Body of pancreas (tissue), 4 donors: Measurements from ENCODE around the gene SCTR. TPM values are rescaled to one million over a fixed set of nuclear protein-coding genes. Genes with fewer than 3 reads are reported as not detected.

Experiments used
- ATAC-seq: fragments of 150-250 bp; one replicate; pipeline ENCODE4 v1.9.1; 2016
- DNase-seq, 4 donors: peaks; one replicate each; pipeline ENCODE4 v3.0.0-alpha.2; 2019
- H3K27ac ChIP-seq, 4 donors: fragments of 200-600 bp; sonication (generic); 1 replicate in 3 of 4; 2 replicates in 1 of 4; pipeline versions ENCODE4 v1.5.1 to v1.6.1; 2016 to 2019; ENCODE audit warnings: mild to moderate bottlenecking in 1 of 4, mixed read lengths in 1 of 4, moderate library complexity in 1 of 4
- H3K27me3 ChIP-seq, 2 donors: fragments of 200-600 bp; sonication (generic); one replicate each; pipeline ENCODE4 v1.6.0; 2016; ENCODE audit warnings: mild to moderate bottlenecking in 1 of 2
- H3K36me3 ChIP-seq, 2 donors: fragments of 200-600 bp; sonication (generic); replicated peaks in 1 of 2; 2 replicates each; pipeline ENCODE4 v1.5.1; 2016; ENCODE audit warnings: low read depth in 2 of 2; ENCODE audit not compliant: insufficient read depth in 1 of 2
- H3K4me1 ChIP-seq: fragments of 200-600 bp; sonication (generic); one replicate; pipeline ENCODE4 v1.6.0; 2016
- H3K4me3 ChIP-seq, 2 donors: fragments of 200-600 bp; sonication (generic); 1 replicate in 1 of 2; 2 replicates in 1 of 2; pipeline ENCODE4 v1.5.1; 2016 to 2019
- H3K9me3 ChIP-seq, 3 donors: fragments of 200-600 bp; sonication (generic); 1 replicate in 2 of 3; 2 replicates in 1 of 3; pipeline ENCODE4 v1.5.1; 2016
- POLR2A ChIP-seq, 3 donors: fragments of 450-650 bp; IDR thresholded peaks; one replicate each; pipeline ENCODE4 v1.6.1; 2016; ENCODE audit warnings: antibody characterized with exemption in 3 of 3, mild to moderate bottlenecking in 2 of 3
- WGBS, 2 donors: methylation state at CpG; one replicate each; pipeline ENCODE4 v1.1.5; 2017; 5-methylcytosine and 5-hydroxymethylcytosine counted together
- intact Hi-C: fragments of 100-400 bp; cut with DNase I; formaldehyde crosslinking; loops from one replicate; pipeline ENCODE4 v1.15.1; 2023
- total RNA-seq, 2 donors: library from RNA; depleted of rRNA; stranded (reverse); fragments of >200 nt; gene quantifications; one replicate each; pipeline ENCODE4 v1.1.0, GENCODE V29; 2016
- TF ChIP-seq, protein P1 (sequence below), 7 experiments: fragments of 450-650 bp in 4 of 7; fragments of 200-600 bp in 3 of 7; sonication (generic) in 3 of 7; IDR thresholded peaks; one replicate each; pipeline ENCODE4 v1.5.1; 2016 to 2019; ENCODE audit warnings: antibody characterized with exemption in 7 of 7

The SCTR gene
- total RNA-seq, 2 donors from 2014 or later: 69.0 to 183 TPM

DNA sequence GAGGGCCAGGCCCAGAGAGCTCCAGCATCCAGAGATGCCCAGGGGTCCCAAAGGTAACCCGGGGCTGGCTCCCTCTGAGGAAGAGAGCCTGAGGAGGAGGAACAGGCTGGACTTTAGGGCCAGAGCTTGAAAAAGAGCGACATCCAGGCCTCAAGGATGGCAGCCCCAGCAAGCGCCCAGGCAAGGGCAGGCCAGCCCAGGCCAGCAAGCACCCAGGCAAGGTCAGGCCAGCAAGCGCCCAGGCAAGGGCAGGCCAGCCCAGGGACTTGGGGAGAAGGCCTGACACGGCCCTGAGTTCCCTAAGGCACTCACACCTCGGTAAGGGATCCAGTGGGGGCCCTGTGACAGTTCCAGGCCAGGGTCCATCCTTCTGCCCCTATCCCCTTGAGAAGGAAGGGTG, 127.1 kb downstream of the SCTR start:
- H3K27ac ChIP-seq: no peak overlapping the region
- H3K36me3 ChIP-seq: no peaks in the 10 kb centered on the region
- no peaks in the 10 kb centered on the region for H3K9me3 ChIP-seq
- intact Hi-C loops: no loop called here
- DNase-seq (no peak), ATAC-seq (no peak)
- peaks cover under 1% of the 10 kb centered on the region for H3K4me1 ChIP-seq
- H3K4me3 ChIP-seq: no peak overlapping the region
- 87 to 91% methylated on average over 5 to 6 of the region's 6 CpGs for WGBS, 2 donors
- TF ChIP-seq, protein P1, sequence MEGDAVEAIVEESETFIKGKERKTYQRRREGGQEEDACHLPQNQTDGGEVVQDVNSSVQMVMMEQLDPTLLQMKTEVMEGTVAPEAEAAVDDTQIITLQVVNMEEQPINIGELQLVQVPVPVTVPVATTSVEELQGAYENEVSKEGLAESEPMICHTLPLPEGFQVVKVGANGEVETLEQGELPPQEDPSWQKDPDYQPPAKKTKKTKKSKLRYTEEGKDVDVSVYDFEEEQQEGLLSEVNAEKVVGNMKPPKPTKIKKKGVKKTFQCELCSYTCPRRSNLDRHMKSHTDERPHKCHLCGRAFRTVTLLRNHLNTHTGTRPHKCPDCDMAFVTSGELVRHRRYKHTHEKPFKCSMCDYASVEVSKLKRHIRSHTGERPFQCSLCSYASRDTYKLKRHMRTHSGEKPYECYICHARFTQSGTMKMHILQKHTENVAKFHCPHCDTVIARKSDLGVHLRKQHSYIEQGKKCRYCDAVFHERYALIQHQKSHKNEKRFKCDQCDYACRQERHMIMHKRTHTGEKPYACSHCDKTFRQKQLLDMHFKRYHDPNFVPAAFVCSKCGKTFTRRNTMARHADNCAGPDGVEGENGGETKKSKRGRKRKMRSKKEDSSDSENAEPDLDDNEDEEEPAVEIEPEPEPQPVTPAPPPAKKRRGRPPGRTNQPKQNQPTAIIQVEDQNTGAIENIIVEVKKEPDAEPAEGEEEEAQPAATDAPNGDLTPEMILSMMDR (IDR thresholded peaks at IDR 0.05): no peak
- no peak for TF ChIP-seq POLR2A (IDR thresholded peaks at IDR 0.05)
- no peaks in the 10 kb centered on the region for H3K27me3 ChIP-seq

DNA sequence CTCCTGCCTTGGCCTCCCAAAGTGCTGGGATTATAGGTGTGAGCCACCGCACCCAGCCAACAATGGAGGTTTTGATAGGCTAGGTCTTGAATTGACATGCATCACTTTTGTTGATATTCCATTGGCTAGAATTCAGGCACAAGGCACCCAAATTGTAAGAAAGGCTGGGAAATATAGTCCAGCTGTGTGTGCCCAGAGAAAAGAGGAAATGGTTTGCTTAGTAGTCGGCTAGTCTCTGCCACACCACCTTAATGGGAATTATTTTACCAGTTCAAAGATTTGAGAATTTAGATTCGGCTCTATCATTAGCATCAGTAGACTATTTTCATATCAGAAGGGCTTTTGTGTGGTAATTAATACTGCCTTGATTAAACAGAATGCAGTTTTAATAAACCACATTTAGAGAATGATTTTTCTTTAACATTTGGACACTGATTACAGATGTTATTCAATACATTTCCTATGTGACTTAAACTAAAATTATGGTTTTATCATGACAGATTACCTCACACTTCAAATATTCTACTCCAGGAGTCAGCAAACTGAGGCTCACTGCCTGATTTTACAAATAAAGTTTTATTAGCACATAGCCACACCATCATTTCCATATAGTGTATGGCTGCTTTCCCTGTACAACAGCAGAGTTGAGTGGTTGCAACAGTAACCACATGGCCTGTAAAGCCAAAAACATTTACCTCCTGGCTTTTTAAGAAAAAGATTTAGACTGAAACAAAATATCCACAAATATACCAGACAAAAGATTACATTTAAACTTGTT, 130.1 kb downstream of the SCTR start:
- ATAC-seq: no peak
- 83 to 84% methylated on average over 3 of the region's 3 CpGs for WGBS, 2 donors

More for the DNA sequence above, 130.1 kb downstream of the SCTR start:
- intact Hi-C loops: no loop called here
- Histone ChIP-seq H3K27me3 (no peaks in the 10 kb centered on the region), H3K4me3 (no peak overlapping the region), H3K9me3 (no peaks in the 10 kb centered on the region), H3K27ac (no peak overlapping the region), H3K4me1 (peaks cover 11% of the 10 kb centered on the region), H3K36me3 (no peaks in the 10 kb centered on the region)
- TF ChIP-seq POLR2A (IDR thresholded peaks at IDR 0.05): no peak
- TF ChIP-seq, protein P1 (IDR thresholded peaks at IDR 0.05): no peak
- no peak for DNase-seq

Other genes with a start within 250 kb of the SCTR start
- gene C2orf76, start 157.6 kb downstream of the SCTR start, total RNA-seq: 10 to 100 TPM; 12.5 to 52.4 TPM
- gene DBI, start 157.5 kb downstream of the SCTR start, total RNA-seq: 10 to 100 TPM; 51.4 to 62.8 TPM
- gene TMEM37, start 92.6 kb downstream of the SCTR start, total RNA-seq: 10 to 100 TPM; 19.1 to 22.1 TPM
- gene CFAP221, start 20.0 kb upstream of the SCTR start, total RNA-seq: 10 to 100 TPM; 12.2 to 21.5 TPM
- gene TMEM177, start 154.7 kb upstream of the SCTR start, total RNA-seq: 1 to 10 TPM; 6.0 to 7.6 TPM
- gene PTPN4, start 235.4 kb upstream of the SCTR start, total RNA-seq: 10 to 100 TPM; 12.2 to 21.1 TPM